Testis (tissue), 3 donors: ENCODE data around the gene MRPL28. TPM values are rescaled to one million over a fixed set of nuclear protein-coding genes. Genes with fewer than 3 reads are reported as not detected.

Source experiments
- DNase-seq: peaks from one replicate; pipeline ENCODE4 v3.0.0-alpha.2; 2019
- H3K27ac ChIP-seq, 2 donors: fragments of 200-600 bp; sonication (generic); one replicate each; pipeline ENCODE4 v1.5.1; 2019
- H3K27me3 ChIP-seq: fragments of 200-600 bp; sonication (generic); one replicate; pipeline ENCODE4 v1.5.1; 2019
- H3K36me3 ChIP-seq: fragments of 200-600 bp; sonication (generic); one replicate; pipeline ENCODE4 v1.5.1; 2017; ENCODE audit warnings: low read depth; ENCODE audit errors: missing control alignments
- H3K4me1 ChIP-seq: fragments of 200-600 bp; sonication (generic); one replicate; pipeline ENCODE4 v1.5.1; 2019
- H3K4me3 ChIP-seq, 2 donors: fragments of 200-600 bp; sonication (generic); one replicate each; pipeline ENCODE4 v1.5.1; 2017 to 2019
- H3K9me3 ChIP-seq: fragments of 200-600 bp; sonication (generic); one replicate; pipeline ENCODE4 v1.5.1; 2017
- CTCF ChIP-seq, 3 experiments: fragments of 450-650 bp in 2 of 3; fragments of 200-600 bp in 1 of 3; sonication (generic) in 1 of 3; IDR thresholded peaks; one replicate each; pipeline ENCODE4 v1.5.1; 2016 to 2019; ENCODE audit warnings: antibody characterized with exemption in 3 of 3, mild to moderate bottlenecking in 2 of 3, moderate library complexity in 1 of 3
- POLR2A ChIP-seq: fragments of 450-650 bp; IDR thresholded peaks from one replicate; pipeline ENCODE4 v1.6.1; 2017; ENCODE audit warnings: antibody characterized with exemption, mild to moderate bottlenecking, moderate library complexity
- WGBS, 2 donors: methylation state at CpG; one replicate each; pipeline ENCODE4 v1.1.5; 2018; 5-methylcytosine and 5-hydroxymethylcytosine counted together
- intact Hi-C: fragments of 100-400 bp; cut with DNase I; formaldehyde crosslinking; loops from one replicate; pipeline ENCODE4 v1.15.1; 2023; ENCODE audit warnings: low total_unique reads
- polyA plus RNA-seq: library from polyadenylated mRNA; stranded (reverse); fragments of 350-450 nt; fragmentation: Illumina TruSeq; extraction: RNeasy Lipid Tissue Mini Kit (QIAGEN cat#74804); gene quantifications from one replicate; pipeline ENCODE4 v1.2.3, GENCODE V29; 2014; ENCODE audit warnings: low read depth, low replicate concordance; ENCODE audit not compliant: insufficient read depth
- total RNA-seq, 2 donors: library from RNA; depleted of rRNA; stranded (reverse); fragments of >200 nt; gene quantifications; one replicate each; pipeline ENCODE4 v1.2.3, GENCODE V29; 2016

The MRPL28 gene
- total and polyA plus RNA-seq, 3 donors from 2014 or later, result 108 to 161 (median 119) TPM

GRCh38 chr16:320206-320605, 50.1 kb downstream of the MRPL28 start:
- TF ChIP-seq POLR2A (no peak), CTCF (IDR thresholded peaks at IDR 0.05) (no peak)
- H3K4me1 ChIP-seq, result no peaks in the 10 kb centered on the region
- H3K36me3 ChIP-seq, result no peaks in the 10 kb centered on the region
- H3K27me3 ChIP-seq, result no peaks in the 10 kb centered on the region
- H3K9me3 ChIP-seq, result no peaks in the 10 kb centered on the region
- WGBS, 2 donors, result 94 to 95% methylated on average over 5 of the region's 5 CpGs
- H3K27ac ChIP-seq, result no peak overlapping the region
- intact Hi-C loops, result no loop called here
- no peak overlapping the region for H3K4me3 ChIP-seq
- DNase-seq, result no peak

- no peak for TF ChIP-seq CTCF (IDR thresholded peaks at IDR 0.05)
- no peak for TF ChIP-seq POLR2A
- H3K27ac ChIP-seq, result no peak overlapping the region
- no peaks in the 10 kb centered on the region for H3K4me1 ChIP-seq
- no peak for DNase-seq
- intact Hi-C loops, result no loop called here
- no peaks in the 10 kb centered on the region for H3K36me3 ChIP-seq
- H3K4me3 ChIP-seq, result no peak overlapping the region
- no peaks in the 10 kb centered on the region for H3K9me3 ChIP-seq
- H3K27me3 ChIP-seq, result no peaks in the 10 kb centered on the region
- 87% methylated on average over 21 to 22 of the region's 22 CpGs for WGBS, 2 donors
Measured at GRCh38 chr16:318628-319027, 51.7 kb downstream of the MRPL28 start.

GRCh38 chr16:317583-317982, 52.8 kb downstream of the MRPL28 start:
- DNase-seq, result no peak
- Histone ChIP-seq H3K27me3 (no peaks in the 10 kb centered on the region), H3K36me3 (no peaks in the 10 kb centered on the region), H3K4me3 (no peak overlapping the region), H3K9me3 (no peaks in the 10 kb centered on the region), H3K27ac (no peak overlapping the region), H3K4me1 (no peaks in the 10 kb centered on the region)
- WGBS, 2 donors, result 91 to 95% methylated on average over 5 of the region's 5 CpGs
- TF ChIP-seq CTCF (IDR thresholded peaks at IDR 0.05), result no peak
- no peak for TF ChIP-seq POLR2A
- intact Hi-C loops, result no loop called here

Other genes with a start within 250 kb of the MRPL28 start
- 10 to 100 TPM; 57.5 to 57.8 TPM for gene NPRL3, start 231.9 kb downstream of the MRPL28 start, total RNA-seq
- 73.4 TPM for gene NPRL3, start 231.9 kb downstream of the MRPL28 start, polyA plus RNA-seq
- 1 to 10 TPM; 1.1 to 9.0 TPM for gene HBZ, start 217.9 kb downstream of the MRPL28 start, total RNA-seq
- gene HBZ, start 217.9 kb downstream of the MRPL28 start, polyA plus RNA-seq, result 3.7 TPM
- 1 to 10 TPM; 1.6 to 3.7 TPM for gene HBM, start 204.6 kb downstream of the MRPL28 start, total RNA-seq
- gene HBM, start 204.6 kb downstream of the MRPL28 start, polyA plus RNA-seq, result not detected
- 10 to 100 TPM in 1 of 2 donors, 1 to 10 TPM in 1; 7.1 to 27.4 TPM for gene HBA2, start 197.7 kb downstream of the MRPL28 start, total RNA-seq
- 68.9 TPM for gene HBA2, start 197.7 kb downstream of the MRPL28 start, polyA plus RNA-seq
- gene HBA1, start 193.9 kb downstream of the MRPL28 start, total RNA-seq, result 10 to 100 TPM in 1 of 2 donors, not detected in 1; 11.7 TPM
- 24.0 TPM for gene HBA1, start 193.9 kb downstream of the MRPL28 start, polyA plus RNA-seq
- 1 to 10 TPM; 4.2 to 4.3 TPM for gene HBQ1, start 190.1 kb downstream of the MRPL28 start, total RNA-seq
- 1.3 TPM for gene HBQ1, start 190.1 kb downstream of the MRPL28 start, polyA plus RNA-seq
- gene LUC7L, start 141.1 kb downstream of the MRPL28 start, total RNA-seq, result 100 to 1,000 TPM; 145 to 192 TPM
- gene LUC7L, start 141.1 kb downstream of the MRPL28 start, polyA plus RNA-seq, result 81.1 TPM
- 100 to 1,000 TPM; 151 to 168 TPM for gene FAM234A, start 135.7 kb downstream of the MRPL28 start, total RNA-seq
- gene FAM234A, start 135.7 kb downstream of the MRPL28 start, polyA plus RNA-seq, result 89.7 TPM
- gene RGS11, start 94.6 kb downstream of the MRPL28 start, total RNA-seq, result 1 to 10 TPM; 1.2 to 2.9 TPM
- gene RGS11, start 94.6 kb downstream of the MRPL28 start, polyA plus RNA-seq, result 3.0 TPM
- gene ARHGDIG, start 89.9 kb downstream of the MRPL28 start, total RNA-seq, result 1 to 10 TPM; 6.6 to 7.7 TPM
- 2.9 TPM for gene ARHGDIG, start 89.9 kb downstream of the MRPL28 start, polyA plus RNA-seq
- 1 to 10 TPM; 2.6 to 5.3 TPM for gene PDIA2, start 87.4 kb downstream of the MRPL28 start, total RNA-seq
- gene PDIA2, start 87.4 kb downstream of the MRPL28 start, polyA plus RNA-seq, result 1.2 TPM
- 10 to 100 TPM; 30.6 to 32.0 TPM for gene AXIN1, start 17.8 kb downstream of the MRPL28 start, total RNA-seq
- gene AXIN1, start 17.8 kb downstream of the MRPL28 start, polyA plus RNA-seq, result 19.4 TPM
- 100 to 1,000 TPM; 261 to 265 TPM for gene PGAP6, start 11.4 kb upstream of the MRPL28 start, total RNA-seq
- gene PGAP6, start 11.4 kb upstream of the MRPL28 start, polyA plus RNA-seq, result 121 TPM
- 100 to 1,000 TPM in 1 of 2 donors, 10 to 100 TPM in 1; 87.5 to 107 TPM for gene NME4, start 26.7 kb upstream of the MRPL28 start, total RNA-seq
- 79.2 TPM for gene NME4, start 26.7 kb upstream of the MRPL28 start, polyA plus RNA-seq
- gene DECR2, start 31.3 kb upstream of the MRPL28 start, total RNA-seq, result 10 to 100 TPM; 52.2 to 56.1 TPM
- gene DECR2, start 31.3 kb upstream of the MRPL28 start, polyA plus RNA-seq, result 33.2 TPM
- gene RAB11FIP3, start 55.1 kb upstream of the MRPL28 start, total RNA-seq, result 100 to 1,000 TPM; 166 to 186 TPM
- gene RAB11FIP3, start 55.1 kb upstream of the MRPL28 start, polyA plus RNA-seq, result 61.7 TPM
- 100 to 1,000 TPM; 108 to 115 TPM for gene CAPN15, start 157.2 kb upstream of the MRPL28 start, total RNA-seq
- gene CAPN15, start 157.2 kb upstream of the MRPL28 start, polyA plus RNA-seq, result 48.0 TPM
- gene PRR35, start 189.9 kb upstream of the MRPL28 start, total RNA-seq, result 1 to 10 TPM; 5.0 to 7.2 TPM
- gene PRR35, start 189.9 kb upstream of the MRPL28 start, polyA plus RNA-seq, result 1.7 TPM
- 1 to 10 TPM; 4.5 TPM for gene NHLRC4, start 196.5 kb upstream of the MRPL28 start, total RNA-seq
- 3.0 TPM for gene NHLRC4, start 196.5 kb upstream of the MRPL28 start, polyA plus RNA-seq
- 100 to 1,000 TPM in 1 of 2 donors, 10 to 100 TPM in 1; 95.4 to 123 TPM for gene PIGQ, start 199.4 kb upstream of the MRPL28 start, total RNA-seq
- gene PIGQ, start 199.4 kb upstream of the MRPL28 start, polyA plus RNA-seq, result 80.5 TPM
- 10 to 100 TPM; 47.9 to 51.2 TPM for gene RAB40C, start 219.5 kb upstream of the MRPL28 start, total RNA-seq
- gene RAB40C, start 219.5 kb upstream of the MRPL28 start, polyA plus RNA-seq, result 27.6 TPM